ENCODE data around the gene NLGN1. TPM values are rescaled to one million over a fixed set of nuclear protein-coding genes. Genes with fewer than 3 reads are reported as not detected.

Gene NLGN1
- total RNA-seq, 4 donors from 2014 or later: 2.2 to 5.8 (median 3.0) TPM

DNA sequence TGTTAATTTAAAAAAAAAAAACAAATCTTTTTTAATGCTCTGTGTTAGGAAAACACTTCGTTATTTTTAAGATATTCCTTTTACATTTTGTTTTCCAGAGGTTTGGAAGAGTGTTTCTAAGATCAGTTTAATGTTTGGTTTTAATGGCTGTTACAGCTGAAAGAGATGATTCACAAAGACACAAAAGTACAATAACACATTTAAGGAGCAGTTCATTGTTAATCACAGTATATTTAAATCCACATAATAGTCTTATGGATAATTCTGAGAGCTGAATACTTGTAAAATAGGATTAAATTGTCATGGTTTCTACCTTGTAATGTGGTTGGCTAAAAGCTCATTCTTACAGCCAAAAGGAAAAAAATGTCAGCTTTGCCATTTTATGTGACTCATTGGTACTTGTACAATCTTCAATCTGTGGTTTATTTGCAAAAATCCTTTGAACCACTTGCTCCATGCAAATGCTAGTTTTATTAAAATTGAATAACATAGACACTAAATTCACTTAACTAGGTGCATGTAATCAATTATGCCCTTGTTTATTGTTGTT lies 426.4 kb downstream of the NLGN1 start:
- WGBS: 85% methylated on average over 1 of the region's 1 CpG
- no peak overlapping the region for H3K4me3 ChIP-seq
- no peak for TF ChIP-seq POLR2A (IDR thresholded peaks at IDR 0.05)
- TF ChIP-seq POLR2AphosphoS5 (IDR thresholded peaks at IDR 0.05): no peak
- no peak for TF ChIP-seq CTCF (IDR thresholded peaks at IDR 0.05)
- TF ChIP-seq EP300 (IDR thresholded peaks at IDR 0.05): no peak
- H3K27me3 ChIP-seq: no peaks in the 10 kb centered on the region
- DNase-seq (ENCODE audit: low spot score in 2 of 2): no peak
- H3K27ac ChIP-seq: no peak overlapping the region
- H3K9me3 ChIP-seq: no peaks in the 10 kb centered on the region
- peaks cover 3% of the 10 kb centered on the region for H3K4me1 ChIP-seq
- H3K36me3 ChIP-seq: no peaks in the 10 kb centered on the region

- WGBS: 50% methylated on average over 1 of the region's 1 CpG
- Histone ChIP-seq H3K36me3 (no peaks in the 10 kb centered on the region), H3K4me1 (peaks cover 3% of the 10 kb centered on the region), H3K27ac (no peak overlapping the region), H3K4me3 (no peak overlapping the region), H3K9me3 (no peaks in the 10 kb centered on the region), H3K27me3 (no peaks in the 10 kb centered on the region)
- TF ChIP-seq CTCF (IDR thresholded peaks at IDR 0.05): no peak
- DNase-seq (ENCODE audit: low spot score in 2 of 2): no peak
Measured at GRCh38 chr3:173825730-173826129, 428.2 kb downstream of the NLGN1 start.

GRCh38 chr3:173826416-173826815 lies 428.9 kb downstream of the NLGN1 start:
- WGBS: 55% methylated on average over 6 of the region's 6 CpGs
- TF ChIP-seq CTCF (IDR thresholded peaks at IDR 0.05): no peak
- no peak for TF ChIP-seq POLR2AphosphoS5 (IDR thresholded peaks at IDR 0.05)
- TF ChIP-seq POLR2A (IDR thresholded peaks at IDR 0.05): no peak
- no peak for TF ChIP-seq EP300 (IDR thresholded peaks at IDR 0.05)
- no peaks in the 10 kb centered on the region for H3K9me3 ChIP-seq
- no peaks in the 10 kb centered on the region for H3K36me3 ChIP-seq
- H3K4me3 ChIP-seq: no peak overlapping the region
- no peak overlapping the region for H3K27ac ChIP-seq
- DNase-seq (ENCODE audit: low spot score in 2 of 2): no peak
- H3K4me1 ChIP-seq: peaks cover 3% of the 10 kb centered on the region
- H3K27me3 ChIP-seq: no peaks in the 10 kb centered on the region

DNA sequence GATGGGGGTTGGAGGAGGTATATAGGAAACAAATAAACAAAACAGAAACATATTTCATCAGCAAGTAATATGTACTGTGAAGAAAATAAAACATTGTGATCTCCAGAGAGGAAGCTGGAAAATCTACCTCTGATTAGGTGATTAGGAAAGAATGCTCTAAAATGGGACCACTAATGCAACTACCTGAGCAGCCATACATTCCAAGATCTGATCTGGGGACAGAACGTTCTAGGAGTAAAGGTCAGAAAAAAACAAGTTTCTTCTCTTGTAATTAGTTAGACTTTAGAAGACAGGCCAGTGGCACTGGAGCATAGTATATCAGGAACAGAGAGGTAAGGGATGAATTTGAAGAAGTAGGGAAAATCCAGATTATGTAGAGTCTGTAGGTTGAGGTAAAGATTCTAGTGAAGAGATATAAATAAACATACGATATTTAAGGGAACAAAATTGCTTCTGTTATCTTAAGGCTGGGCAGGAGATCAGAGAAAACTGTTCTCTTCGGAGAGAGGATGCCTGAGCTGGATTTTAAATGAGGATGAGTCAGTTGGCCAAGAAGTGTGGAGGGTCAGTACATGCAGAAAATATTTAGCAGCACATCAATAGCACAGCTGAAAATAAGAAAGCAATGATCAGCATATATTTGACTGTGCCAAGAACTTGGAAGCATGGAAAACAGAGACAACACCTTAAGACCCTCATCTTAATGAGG lies 429.5 kb downstream of the NLGN1 start:
- Histone ChIP-seq H3K27me3 (no peaks in the 10 kb centered on the region), H3K4me3 (no peak overlapping the region), H3K36me3 (no peaks in the 10 kb centered on the region), H3K4me1 (peaks cover 3% of the 10 kb centered on the region), H3K27ac (no peak overlapping the region), H3K9me3 (no peaks in the 10 kb centered on the region)
- DNase-seq (ENCODE audit: low spot score in 2 of 2): no peak
- WGBS: 25% methylated on average over 3 of the region's 3 CpGs
- no peak for TF ChIP-seq EP300 (IDR thresholded peaks at IDR 0.05)
- TF ChIP-seq CTCF (IDR thresholded peaks at IDR 0.05): no peak
- no peak for TF ChIP-seq POLR2A (IDR thresholded peaks at IDR 0.05)
- no peak for TF ChIP-seq POLR2AphosphoS5 (IDR thresholded peaks at IDR 0.05)

DNA sequence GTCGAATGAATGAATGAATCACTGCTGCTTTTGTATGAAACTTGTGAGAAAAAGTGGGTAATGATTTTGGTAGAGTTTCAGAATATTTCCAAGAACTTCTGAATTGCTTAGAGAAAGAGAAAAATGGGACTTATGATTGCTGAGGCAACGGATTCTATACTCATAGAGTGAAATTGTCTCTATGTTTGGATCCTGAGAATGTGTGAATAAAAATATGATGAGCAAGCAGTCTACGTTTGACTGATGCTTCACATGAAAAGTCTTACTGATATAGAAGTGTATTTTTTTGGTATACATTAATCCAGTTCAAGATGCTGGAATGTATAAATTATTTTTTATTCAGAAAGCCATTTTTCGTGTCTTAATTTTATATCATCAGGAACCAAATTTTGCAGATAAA lies 441.1 kb downstream of the NLGN1 start:
- Histone ChIP-seq H3K27me3 (no peaks in the 10 kb centered on the region), H3K4me1 (no peaks in the 10 kb centered on the region), H3K4me3 (no peak overlapping the region), H3K36me3 (no peaks in the 10 kb centered on the region), H3K9me3 (no peaks in the 10 kb centered on the region), H3K27ac (no peak overlapping the region)
- no peak for DNase-seq (ENCODE audit: low spot score in 2 of 2)
- no peak for TF ChIP-seq CTCF (IDR thresholded peaks at IDR 0.05)
- TF ChIP-seq POLR2A (IDR thresholded peaks at IDR 0.05): no peak
- TF ChIP-seq EP300 (IDR thresholded peaks at IDR 0.05): no peak
- TF ChIP-seq POLR2AphosphoS5 (IDR thresholded peaks at IDR 0.05): no peak
- WGBS: 78% methylated on average over 4 of the region's 4 CpGs

Data from suprapubic skin (tissue), 4 donors.